CD4-positive, alpha-beta T cell (primary cell): ENCODE measurements around the gene GARIN5A. TPM values are rescaled to one million over a fixed set of nuclear protein-coding genes. Genes with fewer than 3 reads are reported as not detected.

Experiments
- ATAC-seq: fragments of 200-7000 bp; cut with Tn5 transposase; one replicate; pipeline ENCODE4 v1.10.0; 2022; ENCODE audit warnings: mild to moderate bottlenecking; ENCODE audit not compliant: poor library complexity
- CTCF ChIA-PET: fragments of 350-600 bp; sonication (Branson Sonifier 250); formaldehyde crosslinking; loops from one replicate; lab custom pipeline; 2021; ENCODE audit warnings: antibody characterized with exemption, inconsistent platforms; lab: Charles Lee
- POLR2A ChIA-PET: fragments of 350-600 bp; sonication (Branson Sonifier 250); formaldehyde crosslinking; loops from one replicate; lab custom pipeline; 2021; ENCODE audit warnings: antibody characterized with exemption, inconsistent platforms; lab: Charles Lee
- DNase-seq, 14 experiments: peaks; one replicate each; pipeline ENCODE4 v3.0.0-alpha.2; 2013 to 2020; ENCODE audit warnings: mixed read lengths in 2 of 14
- H3K27ac ChIP-seq, 2 donors: one replicate each; pipeline versions ENCODE4 v1.5.1 to v1.7.0; 2013; ENCODE audit warnings: low read length in 2 of 2, low read depth in 1 of 2, mild to moderate bottlenecking in 1 of 2
- H3K27me3 ChIP-seq, 2 experiments: 1 replicate in 1 of 2; 2 replicates in 1 of 2; pipeline versions ENCODE4 v1.6.1 to v1.7.0; 2013; ENCODE audit warnings: low read length in 2 of 2, control low read depth in 1 of 2, mild to moderate bottlenecking in 1 of 2, moderate library complexity in 1 of 2; ENCODE audit not compliant: insufficient read depth in 2 of 2, control insufficient read depth in 1 of 2
- H3K36me3 ChIP-seq: one replicate; pipeline ENCODE4 v1.6.1; 2013; ENCODE audit warnings: low read length, control low read depth; ENCODE audit not compliant: insufficient read depth
- H3K4me1 ChIP-seq: one replicate; pipeline ENCODE4 v1.6.1; 2013; ENCODE audit warnings: low read length, control low read depth; ENCODE audit not compliant: insufficient read depth
- H3K4me3 ChIP-seq: one replicate; pipeline ENCODE4 v1.5.1; 2013; ENCODE audit warnings: mild to moderate bottlenecking, low read length, moderate library complexity
- H3K9me3 ChIP-seq, 2 experiments: 1 replicate in 1 of 2; 2 replicates in 1 of 2; pipeline versions ENCODE4 v1.6.1 to v1.7.0; 2013; ENCODE audit warnings: low read length in 2 of 2, mild to moderate bottlenecking in 2 of 2, control low read depth in 1 of 2, moderate library complexity in 1 of 2; ENCODE audit not compliant: control insufficient read depth in 1 of 2, insufficient read depth in 1 of 2
- H3K27ac Mint-ChIP-seq: one replicate; pipeline ENCODE4 v1.8.0; 2020; ENCODE audit warnings: mixed read lengths
- H3K27me3 Mint-ChIP-seq: one replicate; pipeline ENCODE4 v1.8.0; 2021; ENCODE audit warnings: mixed read lengths
- H3K36me3 Mint-ChIP-seq: one replicate; pipeline ENCODE4 v1.8.0; 2021; ENCODE audit warnings: low read depth, mixed read lengths
- H3K4me1 Mint-ChIP-seq: one replicate; pipeline ENCODE4 v1.8.0; 2021; ENCODE audit warnings: low read depth, mixed read lengths
- H3K4me3 Mint-ChIP-seq: one replicate; pipeline ENCODE4 v1.8.0; 2020; ENCODE audit warnings: mild to moderate bottlenecking, mixed read lengths
- H3K9me3 Mint-ChIP-seq: one replicate; pipeline ENCODE4 v1.8.0; 2020; ENCODE audit warnings: mixed read lengths
- intact Hi-C, 2 experiments: fragments of 100-400 bp; cut with DNase I in 1 of 2; cut with micrococcal nuclease in 1 of 2; formaldehyde crosslinking; loops; one replicate each; pipeline versions ENCODE4 v1.15.1 to v1.9.0; 2023 to 2025; cut with DNase I, micrococcal nuclease
- total RNA-seq, 174 experiments: library from RNA in 2 of 174; stranded (reverse) in 2 of 174; gene quantifications; one replicate each; pipeline ENCODE4 v1.2.3 and lab custom pipeline; 2021 to 2026
- TF ChIP-seq, protein P1 (sequence below): fragments of 200-600 bp; IDR thresholded peaks from one replicate; pipeline ENCODE4 v1.8.0; 2022; ENCODE audit warnings: antibody characterized with exemption, mild to moderate bottlenecking

Gene GARIN5A
- total RNA-seq, 2 experiments from 2014 or later: 0.50 TPM; not detected in 1

DNA sequence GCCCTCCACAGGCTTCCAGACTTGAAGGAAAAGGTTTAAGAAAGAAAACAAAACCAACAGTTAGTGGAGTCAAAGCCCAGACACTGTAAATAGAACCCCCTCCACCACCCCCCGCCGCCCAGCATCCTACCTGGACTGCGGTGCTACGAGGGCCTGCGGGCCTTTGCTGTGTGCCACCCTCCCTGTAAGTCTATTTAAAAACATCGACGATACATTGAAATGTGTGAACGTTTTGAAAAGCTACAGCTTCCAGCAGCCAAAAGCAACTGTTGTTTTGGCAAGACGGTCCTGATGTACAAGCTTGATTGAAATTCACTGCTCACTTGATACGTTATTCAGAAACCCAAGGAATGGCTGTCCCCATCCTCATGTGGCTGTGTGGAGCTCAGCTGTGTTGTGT is 6.3 kb upstream of the GARIN5A start:
- H3K4me3 Mint-ChIP-seq: no peak overlapping the region
- ATAC-seq (no peak), DNase-seq (no peak)
- intact Hi-C loops: no loop called here
- TF ChIP-seq, protein P1, sequence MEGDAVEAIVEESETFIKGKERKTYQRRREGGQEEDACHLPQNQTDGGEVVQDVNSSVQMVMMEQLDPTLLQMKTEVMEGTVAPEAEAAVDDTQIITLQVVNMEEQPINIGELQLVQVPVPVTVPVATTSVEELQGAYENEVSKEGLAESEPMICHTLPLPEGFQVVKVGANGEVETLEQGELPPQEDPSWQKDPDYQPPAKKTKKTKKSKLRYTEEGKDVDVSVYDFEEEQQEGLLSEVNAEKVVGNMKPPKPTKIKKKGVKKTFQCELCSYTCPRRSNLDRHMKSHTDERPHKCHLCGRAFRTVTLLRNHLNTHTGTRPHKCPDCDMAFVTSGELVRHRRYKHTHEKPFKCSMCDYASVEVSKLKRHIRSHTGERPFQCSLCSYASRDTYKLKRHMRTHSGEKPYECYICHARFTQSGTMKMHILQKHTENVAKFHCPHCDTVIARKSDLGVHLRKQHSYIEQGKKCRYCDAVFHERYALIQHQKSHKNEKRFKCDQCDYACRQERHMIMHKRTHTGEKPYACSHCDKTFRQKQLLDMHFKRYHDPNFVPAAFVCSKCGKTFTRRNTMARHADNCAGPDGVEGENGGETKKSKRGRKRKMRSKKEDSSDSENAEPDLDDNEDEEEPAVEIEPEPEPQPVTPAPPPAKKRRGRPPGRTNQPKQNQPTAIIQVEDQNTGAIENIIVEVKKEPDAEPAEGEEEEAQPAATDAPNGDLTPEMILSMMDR: no peak
- H3K4me1 Mint-ChIP-seq: peaks cover 7% of the 10 kb centered on the region
- peaks cover 29% of the 10 kb centered on the region for H3K4me1 ChIP-seq
- ChIA-PET CTCF (no interaction called here), POLR2A (no interaction called here)
- peaks cover 51% of the 10 kb centered on the region for H3K36me3 ChIP-seq
- no peak overlapping the region for H3K27ac ChIP-seq
- H3K27me3 ChIP-seq: no peaks in the 10 kb centered on the region
- H3K4me3 ChIP-seq: no peak overlapping the region
- H3K36me3 Mint-ChIP-seq: peaks cover 64% of the 10 kb centered on the region
- no peaks in the 10 kb centered on the region for H3K27me3 Mint-ChIP-seq
- H3K9me3 ChIP-seq: peaks cover 0 to 3% of the 10 kb centered on the region in 2 experiments
- no peaks in the 10 kb centered on the region for H3K9me3 Mint-ChIP-seq
- peak overlapping the region; percentile 6 for H3K27ac Mint-ChIP-seq

DNA sequence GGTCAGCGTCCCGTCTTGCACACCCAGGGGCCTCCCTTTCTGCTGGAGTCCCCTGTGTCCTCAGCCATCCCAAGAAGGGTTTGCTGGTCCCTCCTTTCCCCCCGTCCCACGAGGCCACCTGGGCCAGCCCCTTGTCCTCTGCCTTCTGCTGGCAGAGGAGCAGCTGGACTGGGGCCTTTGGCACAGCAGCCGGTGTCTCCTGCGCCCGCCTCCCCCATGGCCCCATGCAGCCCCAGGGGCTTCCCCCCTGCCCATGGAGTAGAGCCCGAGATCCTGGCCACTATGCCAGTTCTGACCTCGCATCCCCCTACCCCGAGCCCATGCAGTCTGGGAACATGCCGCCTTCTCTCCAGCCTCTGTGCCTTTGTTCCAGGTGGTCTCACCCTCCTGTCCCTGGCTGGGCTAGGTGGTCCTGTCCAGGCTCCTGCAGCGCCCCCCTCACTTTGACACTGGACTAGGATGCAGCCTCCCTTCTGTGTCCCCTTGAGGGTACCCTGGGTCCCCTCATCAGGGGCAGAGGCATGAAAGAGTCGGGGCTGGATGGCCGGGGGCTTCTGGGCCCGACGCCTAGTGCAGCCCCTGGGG is 5.7 kb upstream of the GARIN5A start:
- peaks cover 12% of the 10 kb centered on the region for H3K4me1 Mint-ChIP-seq
- Histone ChIP-seq H3K27ac (no peak overlapping the region), H3K4me1 (peaks cover 30% of the 10 kb centered on the region), H3K9me3 (peaks cover 0 to 3% of the 10 kb centered on the region in 2 experiments), H3K4me3 (no peak overlapping the region), H3K36me3 (peaks cover 52% of the 10 kb centered on the region), H3K27me3 (no peaks in the 10 kb centered on the region)
- peaks cover 70% of the 10 kb centered on the region for H3K36me3 Mint-ChIP-seq
- intact Hi-C loops: no loop called here
- ATAC-seq (no peak), DNase-seq (peak in 1 of 14 experiments; percentile 13)
- ChIA-PET POLR2A (no interaction called here), CTCF (no interaction called here)
- no peak overlapping the region for H3K4me3 Mint-ChIP-seq
- H3K27me3 Mint-ChIP-seq: no peaks in the 10 kb centered on the region
- no peaks in the 10 kb centered on the region for H3K9me3 Mint-ChIP-seq
- H3K27ac Mint-ChIP-seq: no peak overlapping the region
- TF ChIP-seq, protein P1: no peak

DNA sequence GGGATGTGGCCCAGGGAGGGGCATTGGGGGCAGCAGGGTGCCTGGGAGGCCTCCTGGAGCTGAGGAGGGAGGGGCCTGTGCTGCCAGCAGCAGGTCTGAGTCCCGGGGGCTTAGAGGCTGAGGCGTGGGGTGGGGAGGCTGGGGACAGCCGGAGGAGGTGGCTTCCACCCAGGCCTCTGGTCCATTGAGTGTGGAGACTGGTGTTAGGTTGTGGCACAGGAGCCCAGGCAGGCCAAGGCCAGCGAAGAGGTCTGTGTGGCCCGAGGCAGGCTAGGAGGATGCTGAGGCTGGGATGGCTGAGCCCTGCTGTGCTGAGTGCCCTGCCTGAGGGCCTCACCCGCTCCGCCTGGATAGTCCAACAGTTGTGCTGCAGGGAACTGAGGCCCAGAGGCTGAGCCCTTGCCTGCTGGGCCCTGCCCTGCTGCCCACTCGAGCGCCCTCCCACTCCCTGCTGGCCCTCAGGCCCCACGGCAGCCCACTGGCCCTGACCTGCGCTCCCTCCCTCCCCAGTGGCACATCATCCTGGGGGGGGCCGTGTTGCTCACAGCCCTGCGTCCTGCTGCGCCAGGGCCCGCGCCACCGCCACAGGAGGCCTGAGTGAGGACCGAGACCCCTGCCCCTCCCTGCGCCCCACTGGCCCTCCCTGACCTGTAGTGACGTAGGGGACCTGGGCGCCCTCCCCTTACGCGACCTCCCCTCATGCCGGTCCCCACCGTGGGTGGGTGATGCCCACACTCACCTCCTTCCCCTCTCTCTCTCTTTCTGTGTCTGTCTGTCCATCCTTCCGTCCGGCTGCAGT is 4.9 kb upstream of the GARIN5A start:
- peak overlapping the region; percentile 31 for H3K4me3 Mint-ChIP-seq
- Histone ChIP-seq H3K27me3 (no peaks in the 10 kb centered on the region), H3K4me1 (peaks cover 33% of the 10 kb centered on the region), H3K27ac (no peak overlapping the region), H3K4me3 (no peak overlapping the region), H3K36me3 (peaks cover 52% of the 10 kb centered on the region), H3K9me3 (no peaks in the 10 kb centered on the region)
- peak in 1 of 14 experiments; percentile 17 for DNase-seq
- peaks cover 70% of the 10 kb centered on the region for H3K36me3 Mint-ChIP-seq
- intact Hi-C loops: no loop called here
- no peak overlapping the region for H3K27ac Mint-ChIP-seq
- ATAC-seq: no peak
- TF ChIP-seq, protein P1: no peak
- POLR2A ChIA-PET: no interaction called here
- CTCF ChIA-PET: no interaction called here
- H3K9me3 Mint-ChIP-seq: no peaks in the 10 kb centered on the region
- no peaks in the 10 kb centered on the region for H3K27me3 Mint-ChIP-seq
- H3K4me1 Mint-ChIP-seq: peaks cover 15% of the 10 kb centered on the region
